Keratinocyte (primary cell): ENCODE measurements around the gene SST. TPM values are rescaled to one million over a fixed set of nuclear protein-coding genes. Genes with fewer than 3 reads are reported as not detected.

ENCODE experiments used
- DNase-seq: peaks from one replicate; pipeline ENCODE4 v3.0.0-alpha.2; 2011; ENCODE audit warnings: low read depth, missing footprints, low spot score
- FAIRE-seq: peaks from 2 replicates; lab custom pipeline; 2011; peaks lifted over from hg19 to GRCh38; lab: Jason Lieb, UNC
- H2AFZ ChIP-seq: 2 replicates; pipeline ENCODE4 v1.6.0; 2012; ENCODE audit warnings: low read length, control low read depth, inconsistent platforms; ENCODE audit not compliant: control insufficient read depth
- H3K27ac ChIP-seq: 2 replicates; pipeline ENCODE4 v1.5.1; 2011; ENCODE audit warnings: low read length; ENCODE audit not compliant: control insufficient read depth, insufficient read depth
- H3K27me3 ChIP-seq: 3 replicates; pipeline ENCODE4 v1.6.0; 2011; ENCODE audit warnings: low read length; ENCODE audit not compliant: control insufficient read depth, insufficient read depth; ENCODE audit errors: extremely low read depth
- H3K36me3 ChIP-seq, 2 experiments: 2 replicates in 1 of 2; 3 replicates in 1 of 2; pipeline ENCODE4 v1.5.1; 2011; ENCODE audit warnings: low read length in 2 of 2, mild to moderate bottlenecking in 1 of 2; ENCODE audit not compliant: control insufficient read depth in 2 of 2, insufficient read depth in 2 of 2; ENCODE audit errors: extremely low read depth in 1 of 2
- H3K4me1 ChIP-seq: 3 replicates; pipeline ENCODE4 v1.5.1; 2011; ENCODE audit warnings: low read length; ENCODE audit not compliant: control insufficient read depth, insufficient read depth; ENCODE audit errors: extremely low read depth
- H3K4me2 ChIP-seq: 3 replicates; pipeline ENCODE4 v1.6.0; 2011; ENCODE audit warnings: low read depth, low read length; ENCODE audit not compliant: control insufficient read depth, insufficient read depth; ENCODE audit errors: extremely low read depth
- H3K4me3 ChIP-seq, 3 experiments: fragments of 200-600 bp in 1 of 3; sonication (generic) in 1 of 3; 2 replicates in 2 of 3; 3 replicates in 1 of 3; pipeline ENCODE4 v1.5.1; 2011 to 2016; ENCODE audit warnings: low read length in 3 of 3, mild to moderate bottlenecking in 3 of 3, control low read depth in 2 of 3, inconsistent platforms in 1 of 3, low read depth in 1 of 3, mixed read lengths in 1 of 3, mixed run types in 1 of 3, moderate library complexity in 1 of 3; ENCODE audit not compliant: control insufficient read depth in 2 of 3, insufficient read depth in 2 of 3; ENCODE audit errors: extremely low read depth in 1 of 3
- H3K79me2 ChIP-seq: 2 replicates; pipeline ENCODE4 v1.6.0; 2012; ENCODE audit warnings: low read length; ENCODE audit not compliant: control insufficient read depth, insufficient read depth
- H3K9ac ChIP-seq: 3 replicates; pipeline ENCODE4 v1.6.0; 2011; ENCODE audit warnings: low read length; ENCODE audit not compliant: control insufficient read depth, insufficient read depth; ENCODE audit errors: extremely low read depth
- H3K9me1 ChIP-seq: 3 replicates; pipeline ENCODE4 v1.6.0; 2011; ENCODE audit warnings: low read length; ENCODE audit not compliant: control insufficient read depth, insufficient read depth; ENCODE audit errors: extremely low read depth
- H3K9me3 ChIP-seq: 2 replicates; pipeline ENCODE4 v1.5.1; 2012; ENCODE audit warnings: low read depth, low read length; ENCODE audit not compliant: control insufficient read depth
- H4K20me1 ChIP-seq: 3 replicates; pipeline ENCODE4 v1.6.0; 2011; ENCODE audit warnings: low read length; ENCODE audit not compliant: control insufficient read depth, insufficient read depth; ENCODE audit errors: extremely low read depth
- CTCF ChIP-seq, 3 experiments: IDR thresholded peaks in 1 of 3; conservative IDR thresholded peaks in 1 of 3; optimal IDR thresholded peaks in 1 of 3; 2 replicates in 2 of 3; 3 replicates in 1 of 3; pipeline versions ENCODE3 to v1.5.1; 2011; ENCODE audit warnings: low read length in 3 of 3, mild to moderate bottlenecking in 3 of 3, moderate library complexity in 2 of 3, control low read depth in 1 of 3, inconsistent platforms in 1 of 3; ENCODE audit not compliant: insufficient read depth in 2 of 3; ENCODE audit errors: extremely low read depth in 1 of 3
- EZH2 ChIP-seq: IDR thresholded peaks from one replicate; pipeline ENCODE4 v1.6.1; 2012; ENCODE audit warnings: inconsistent platforms, mild to moderate bottlenecking, low read length, moderate library complexity
- dilution Hi-C: fragments of 300-500 bp; cut with MboI; formaldehyde crosslinking; loops from one replicate; pipeline ENCODE4 v1.7.0; 2020; ENCODE audit warnings: low sequenced_read_pairs; ENCODE audit not compliant: extremely low pct_ligation_motif_present
- polyA plus RNA-seq, 5 experiments: library from polyadenylated mRNA; depleted of rRNA in 3 of 5; stranded (reverse) in 3 of 5; stranded (forward) in 1 of 5; unstranded in 1 of 5; fragments of >200 nt; gene quantifications; 1 replicate in 1 of 5; 2 replicates in 3 of 5; 3 replicates in 1 of 5; pipeline versions ENCODE4 v1.2.1 to v1.2.3, GENCODE V29; 2011 to 2012; ENCODE audit warnings: missing spikeins in 2 of 5, low read depth in 1 of 5, low replicate concordance in 1 of 5

The SST gene
- polyA plus RNA-seq, 1 donor (not counting 4 experiments of a cell fraction or from before 2014, with no cell fraction given) = not detected

GRCh38 chr3:187621881-187622280 lies 48.3 kb downstream of the SST start:
- Histone ChIP-seq H3K79me2 (no peaks in the 10 kb centered on the region), H3K36me3 (no peaks in the 10 kb centered on the region), H4K20me1 (no peaks in the 10 kb centered on the region), H3K9me1 (no peaks in the 10 kb centered on the region), H2AFZ (no peak overlapping the region), H3K27ac (no peak overlapping the region), H3K4me1 (no peaks in the 10 kb centered on the region), H3K4me3 (no peak overlapping the region), H3K4me2 (no peak overlapping the region), H3K27me3 (no peaks in the 10 kb centered on the region), H3K9me3 (no peaks in the 10 kb centered on the region), H3K9ac (no peak overlapping the region)
- dilution Hi-C loops = no loop called here
- FAIRE-seq (no peak), DNase-seq (no peak)
- TF ChIP-seq EZH2 (no peak), CTCF (optimal IDR thresholded peaks at IDR 0.05 in 1 of 3, IDR thresholded peaks at IDR 0.05 in 1 of 3, conservative IDR thresholded peaks at IDR 0.05 in 1 of 3; ENCODE audit: extremely low read depth in 1 of 3, insufficient read depth in 2 of 3, low read length in 3 of 3) (no peak)

DNA sequence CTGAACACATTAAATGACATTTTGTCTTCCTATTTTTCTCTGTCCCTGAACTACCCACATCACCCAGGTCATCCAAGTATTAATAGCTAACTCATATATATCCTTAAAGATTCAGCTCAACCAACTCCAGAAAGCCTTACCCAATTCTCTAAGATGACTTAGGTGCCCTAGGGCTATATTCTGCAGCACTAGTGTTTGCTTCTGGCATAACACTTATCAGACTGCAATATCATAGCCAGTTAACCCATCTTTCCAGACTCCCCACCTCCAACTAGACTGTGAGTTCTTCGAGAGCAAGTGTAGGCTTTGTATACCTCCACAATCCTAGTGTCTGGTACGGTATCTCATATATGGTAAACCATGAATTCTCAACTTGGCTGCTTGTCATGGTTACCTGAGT lies 50.7 kb downstream of the SST start:
- no peak overlapping the region for H2AFZ ChIP-seq
- FAIRE-seq (no peak), DNase-seq (no peak)
- H3K9me3 ChIP-seq = no peaks in the 10 kb centered on the region
- H4K20me1 ChIP-seq = no peaks in the 10 kb centered on the region
- no peaks in the 10 kb centered on the region for H3K27me3 ChIP-seq
- H3K4me2 ChIP-seq = no peak overlapping the region
- no peak overlapping the region for H3K4me3 ChIP-seq
- no peaks in the 10 kb centered on the region for H3K9me1 ChIP-seq
- H3K4me1 ChIP-seq = no peaks in the 10 kb centered on the region
- TF ChIP-seq EZH2 (no peak), CTCF (optimal IDR thresholded peaks at IDR 0.05 in 1 of 3, IDR thresholded peaks at IDR 0.05 in 1 of 3, conservative IDR thresholded peaks at IDR 0.05 in 1 of 3; ENCODE audit: extremely low read depth in 1 of 3, insufficient read depth in 2 of 3, low read length in 3 of 3) (no peak)
- no peaks in the 10 kb centered on the region for H3K79me2 ChIP-seq
- no peaks in the 10 kb centered on the region for H3K36me3 ChIP-seq
- dilution Hi-C loops = no loop called here
- H3K27ac ChIP-seq = no peak overlapping the region
- no peak overlapping the region for H3K9ac ChIP-seq

Other genes starting within 250 kb of the SST start
- gene RTP2, start 32.2 kb upstream of the SST start, polyA plus RNA-seq = not detected in 3 replicates
- gene BCL6, start 75.1 kb upstream of the SST start, polyA plus RNA-seq = 4.1 to 7.8 TPM (median 7.7 TPM) in 3 replicates